ENCODE measurements around the gene HOMEZ. TPM values are rescaled to one million over a fixed set of nuclear protein-coding genes. Genes with fewer than 3 reads are reported as not detected.
A peak's percentile ranks its signal among the peaks of the same experiment; 100 is the strongest.

The HOMEZ gene
- polyA plus RNA-seq, 1 of the 3 experiments (the other 2 are of a cell fraction), result 7.7 TPM

DNA sequence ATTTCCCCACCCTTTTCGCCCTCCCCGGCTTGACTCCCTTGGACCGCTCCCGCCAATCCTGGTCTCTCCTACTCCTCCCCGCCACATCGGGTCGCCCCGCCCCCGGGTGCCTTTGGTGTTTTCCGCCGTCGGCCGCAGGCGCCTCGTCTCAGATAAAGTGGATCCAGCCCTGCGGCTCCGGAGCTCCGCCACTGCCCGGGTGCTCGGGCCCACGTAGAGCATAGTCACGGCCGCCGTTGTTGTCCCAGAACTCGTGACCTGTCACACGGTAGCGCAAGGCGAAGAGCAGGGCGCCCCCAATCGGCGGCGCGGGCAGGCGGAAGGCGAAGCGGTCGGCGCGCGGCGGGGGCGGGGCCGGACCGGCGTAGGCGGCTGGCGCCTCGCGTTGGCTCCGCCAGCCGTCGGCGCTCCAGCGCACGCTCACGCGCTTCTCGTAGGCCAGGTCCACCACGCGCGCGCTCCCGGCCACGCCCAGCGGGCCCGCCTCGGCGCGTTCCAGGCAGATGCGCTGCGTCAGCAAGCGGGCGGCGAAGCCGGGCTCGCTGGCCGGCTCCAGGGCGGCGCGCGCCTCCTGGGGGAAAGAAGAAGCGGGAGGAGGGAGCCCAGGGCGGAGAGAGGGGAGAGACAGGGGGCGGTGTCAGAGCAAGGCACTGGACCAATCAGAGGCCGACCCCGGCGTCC lies 15.5 kb upstream of the HOMEZ start (continued):
- no peak for TF ChIP-seq POLR2AphosphoS5 (IDR thresholded peaks at IDR 0.05; ENCODE audit: low read depth, low read length)
- peak; percentile 94 for TF ChIP-seq MAX (IDR thresholded peaks at IDR 0.05; ENCODE audit: low read depth)
- peak; percentile 9; the same call in 1 of the 2 replicates for TF ChIP-seq RFX5 (IDR thresholded peaks at IDR 0.05; ENCODE audit: low read length)
- TF ChIP-seq ZBTB33 (IDR thresholded peaks at IDR 0.05; ENCODE audit: borderline replicate concordance, low read depth), result no peak
- TF ChIP-seq PBX3 (IDR thresholded peaks at IDR 0.05), result peak; percentile 2; the same call in 1 of the 2 replicates
- TF ChIP-seq SMC3 (IDR thresholded peaks at IDR 0.05; ENCODE audit: low read depth, low read length), result peak; percentile 19; the same call in 1 of the 2 replicates
- no peak for TF ChIP-seq RCOR1 (IDR thresholded peaks at IDR 0.05; ENCODE audit: low read length)
- TF ChIP-seq GABPA (IDR thresholded peaks at IDR 0.05; ENCODE audit: low read depth), result no peak

DNA sequence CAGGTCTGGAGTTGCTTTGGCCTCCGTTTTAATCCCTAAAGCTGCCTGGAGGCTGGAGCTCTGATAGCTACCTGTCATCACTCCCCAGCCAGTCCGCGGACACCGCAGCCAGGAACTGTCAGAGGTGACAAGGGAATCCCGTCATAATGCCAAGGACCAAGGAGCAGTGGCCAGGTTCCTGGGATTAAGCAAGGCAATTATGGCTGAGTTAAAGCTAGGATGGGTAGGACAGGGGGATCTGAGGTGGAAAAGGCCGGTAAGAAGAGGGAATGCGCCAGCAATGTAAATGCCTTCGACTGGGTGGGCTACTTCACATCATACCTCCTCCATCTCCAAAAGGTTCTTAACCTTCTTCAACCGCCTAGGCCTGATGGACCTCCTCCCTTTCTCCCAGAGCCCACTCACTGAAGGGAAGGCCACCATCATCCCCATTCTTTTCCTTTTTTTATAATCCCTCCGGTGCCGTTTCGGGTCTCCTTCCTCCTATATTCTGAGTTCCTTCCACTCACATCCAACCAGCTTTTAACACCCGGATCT lies 14.8 kb upstream of the HOMEZ start:
- Histone ChIP-seq H3K4me3 (ENCODE audit: low read depth in 2 of 2, low read length in 1 of 2) (peak overlapping the region; percentile 69 to 82), H3K27me3 (ENCODE audit: insufficient read depth) (no peaks in the 10 kb centered on the region), H3K9me3 (no peaks in the 10 kb centered on the region), H3F3A (replicated peaks; ENCODE audit: insufficient read depth) (peaks cover 21% of the 10 kb centered on the region), H3K9ac (peak overlapping the region; percentile 82), H3K4me2 (peak overlapping the region; percentile 92), H3K79me2 (ENCODE audit: insufficient read depth) (peaks cover 9% of the 10 kb centered on the region), H3K4me1 (ENCODE audit: control insufficient read depth in 1 of 2, insufficient read depth in 2 of 2, low read depth in 1 of 2, low read length in 1 of 2) (peaks cover 13 to 14% of the 10 kb centered on the region in 2 experiments; a peak in 3 of 4 replicates), H3K36me3 (replicated peaks in 1 of 2; ENCODE audit: control insufficient read depth in 1 of 2, insufficient read depth in 2 of 2, low read length in 1 of 2) (peaks cover 0 to 3% of the 10 kb centered on the region in 2 experiments), H3K27ac (ENCODE audit: low read depth in 2 of 2, low read length in 1 of 2) (peak overlapping the region; percentile 83 to 91), H2AFZ (ENCODE audit: low read depth) (peak overlapping the region; percentile 52; the same call in 1 of the 2 replicates), H4K20me1 (ENCODE audit: insufficient read depth) (no peaks in the 10 kb centered on the region), H3K9me2 (no peaks in the 10 kb centered on the region)
- TF ChIP-seq YY1 (IDR thresholded peaks at IDR 0.05; ENCODE audit: low read depth), result no peak
- TF ChIP-seq RXRA (IDR thresholded peaks at IDR 0.05; ENCODE audit: borderline replicate concordance, low read depth), result no peak
- no peak for TF ChIP-seq MXI1 (IDR thresholded peaks at IDR 0.05; ENCODE audit: low read depth, low read length)
- TF ChIP-seq CHD2 (IDR thresholded peaks at IDR 0.05; ENCODE audit: low read length, partially characterized antibody), result no peak
- TF ChIP-seq GATA2 (CRISPR knock-in tag; IDR thresholded peaks at IDR 0.05), result no peak
- no peak for TF ChIP-seq IRF3 (IDR thresholded peaks at IDR 0.05; ENCODE audit: low read depth, low read length)
- TF ChIP-seq, protein P1, sequence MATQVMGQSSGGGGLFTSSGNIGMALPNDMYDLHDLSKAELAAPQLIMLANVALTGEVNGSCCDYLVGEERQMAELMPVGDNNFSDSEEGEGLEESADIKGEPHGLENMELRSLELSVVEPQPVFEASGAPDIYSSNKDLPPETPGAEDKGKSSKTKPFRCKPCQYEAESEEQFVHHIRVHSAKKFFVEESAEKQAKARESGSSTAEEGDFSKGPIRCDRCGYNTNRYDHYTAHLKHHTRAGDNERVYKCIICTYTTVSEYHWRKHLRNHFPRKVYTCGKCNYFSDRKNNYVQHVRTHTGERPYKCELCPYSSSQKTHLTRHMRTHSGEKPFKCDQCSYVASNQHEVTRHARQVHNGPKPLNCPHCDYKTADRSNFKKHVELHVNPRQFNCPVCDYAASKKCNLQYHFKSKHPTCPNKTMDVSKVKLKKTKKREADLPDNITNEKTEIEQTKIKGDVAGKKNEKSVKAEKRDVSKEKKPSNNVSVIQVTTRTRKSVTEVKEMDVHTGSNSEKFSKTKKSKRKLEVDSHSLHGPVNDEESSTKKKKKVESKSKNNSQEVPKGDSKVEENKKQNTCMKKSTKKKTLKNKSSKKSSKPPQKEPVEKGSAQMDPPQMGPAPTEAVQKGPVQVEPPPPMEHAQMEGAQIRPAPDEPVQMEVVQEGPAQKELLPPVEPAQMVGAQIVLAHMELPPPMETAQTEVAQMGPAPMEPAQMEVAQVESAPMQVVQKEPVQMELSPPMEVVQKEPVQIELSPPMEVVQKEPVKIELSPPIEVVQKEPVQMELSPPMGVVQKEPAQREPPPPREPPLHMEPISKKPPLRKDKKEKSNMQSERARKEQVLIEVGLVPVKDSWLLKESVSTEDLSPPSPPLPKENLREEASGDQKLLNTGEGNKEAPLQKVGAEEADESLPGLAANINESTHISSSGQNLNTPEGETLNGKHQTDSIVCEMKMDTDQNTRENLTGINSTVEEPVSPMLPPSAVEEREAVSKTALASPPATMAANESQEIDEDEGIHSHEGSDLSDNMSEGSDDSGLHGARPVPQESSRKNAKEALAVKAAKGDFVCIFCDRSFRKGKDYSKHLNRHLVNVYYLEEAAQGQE (IDR thresholded peaks at IDR 0.05; ENCODE audit: low read depth, low read length), result no peak
- TF ChIP-seq FOXM1 (IDR thresholded peaks at IDR 0.05; ENCODE audit: low read depth), result no peak
- no peak for TF ChIP-seq USF2 (IDR thresholded peaks at IDR 0.05; ENCODE audit: borderline replicate concordance, low read depth, low read length)
- WGBS (ENCODE audit: low lambda C conversion rate), result 14% methylated on average over 13 of the region's 13 CpGs
- POLR2A ChIA-PET, result interaction anchor here (1.0 to 1.2 kb wide), 3 partner anchors 10 to 21 kb away, joined by 3 to 4 read pairs (median 3); partner anchors contain the start of gene PABPN1
- CTCF ChIA-PET, result interaction anchor here (0.6 to 4.7 kb wide), 21 partner anchors 10 to 291 kb away, joined by 3 to 26 read pairs (median 6); partner anchors contain the start of genes HOMEZ and PABPN1
- no peak for DNase-seq
